ENCODE data around the gene THRB. TPM values are rescaled to one million over a fixed set of nuclear protein-coding genes. Genes with fewer than 3 reads are reported as not detected.

Gene THRB
- total and polyA plus RNA-seq, 10 donors: 1.00 to 26.6 (median 16.2) TPM

GRCh38 chr3:24343084-24343783 is 151.4 kb downstream of the THRB start:
- WGBS, 5 donors: 71 to 86% (median 81%) methylated on average over 3 of the region's 3 CpGs

GRCh38 chr3:24342275-24342674 is 152.4 kb downstream of the THRB start:
- Histone ChIP-seq H3K36me3 (no peaks in the 10 kb centered on the region), H3K4me3 (no peak overlapping the region), H3K9me3 (no peaks in the 10 kb centered on the region), H3K27me3 (replicated peaks in 1 of 7) (no peaks in the 10 kb centered on the region), H3K4me1 (peaks cover 0 to 3% (median 0%) of the 10 kb centered on the region in 6 donors), H3K27ac (no peak overlapping the region)
- intact Hi-C loops (cut with DNase I; ENCODE audit: low total_unique reads): no loop called here
- DNase-seq: no peak
- TF ChIP-seq POLR2AphosphoS5 (IDR thresholded peaks at IDR 0.05): no peak
- no peak for TF ChIP-seq POLR2A (IDR thresholded peaks at IDR 0.05)
- TF ChIP-seq CTCF (IDR thresholded peaks at IDR 0.05 in 8 of 11, conservative IDR thresholded peaks at IDR 0.05 in 3 of 11): no peak
- 90 to 98% (median 91%) methylated on average over 4 of the region's 4 CpGs for WGBS, 5 donors

More at GRCh38 chr3:24343084-24343783, 151.4 kb downstream of the THRB start:
- H3K27me3 ChIP-seq (replicated peaks in 1 of 7): no peaks in the 10 kb centered on the region
- TF ChIP-seq POLR2AphosphoS5 (IDR thresholded peaks at IDR 0.05) (no peak), POLR2A (IDR thresholded peaks at IDR 0.05) (no peak), CTCF (IDR thresholded peaks at IDR 0.05 in 8 of 11, conservative IDR thresholded peaks at IDR 0.05 in 3 of 11) (no peak)
- H3K4me1 ChIP-seq: peaks cover 0 to 3% (median 0%) of the 10 kb centered on the region in 6 donors
- no peak overlapping the region for H3K4me3 ChIP-seq
- no peaks in the 10 kb centered on the region for H3K36me3 ChIP-seq
- DNase-seq: no peak
- no peaks in the 10 kb centered on the region for H3K9me3 ChIP-seq
- intact Hi-C loops (cut with DNase I; ENCODE audit: low total_unique reads): no loop called here
- no peak overlapping the region for H3K27ac ChIP-seq

DNA sequence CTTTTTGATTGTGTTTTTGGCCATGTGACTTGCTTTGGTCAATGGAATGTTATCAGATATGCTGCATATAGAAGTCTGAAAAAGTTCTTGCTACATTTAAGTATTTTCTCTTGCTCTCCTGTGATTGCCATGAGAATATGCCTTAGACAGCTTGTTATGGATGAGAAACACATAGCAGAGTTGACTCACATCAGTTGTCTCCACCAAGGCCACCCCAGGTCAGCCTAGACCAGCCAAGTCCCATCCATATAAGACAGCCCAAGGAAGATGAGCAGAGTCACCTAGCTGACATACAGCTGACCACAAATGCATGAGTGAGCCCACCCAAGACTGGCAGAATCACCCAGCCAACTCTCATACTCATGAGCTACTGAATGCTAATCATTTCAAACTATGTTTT is 153.0 kb downstream of the THRB start:
- Histone ChIP-seq H3K27ac (no peak overlapping the region), H3K9me3 (no peaks in the 10 kb centered on the region), H3K27me3 (replicated peaks in 1 of 7) (no peaks in the 10 kb centered on the region), H3K4me3 (no peak overlapping the region), H3K4me1 (peaks cover 0 to 3% (median 0%) of the 10 kb centered on the region in 6 donors), H3K36me3 (no peaks in the 10 kb centered on the region)
- TF ChIP-seq CTCF (IDR thresholded peaks at IDR 0.05 in 8 of 11, conservative IDR thresholded peaks at IDR 0.05 in 3 of 11): no peak
- TF ChIP-seq POLR2AphosphoS5 (IDR thresholded peaks at IDR 0.05): no peak
- TF ChIP-seq POLR2A (IDR thresholded peaks at IDR 0.05): no peak
- intact Hi-C loops (cut with DNase I; ENCODE audit: low total_unique reads): no loop called here
- no peak for DNase-seq

GRCh38 chr3:24340966-24341365 is 153.7 kb downstream of the THRB start:
- peaks cover 0 to 3% (median 0%) of the 10 kb centered on the region in 6 donors for H3K4me1 ChIP-seq
- H3K9me3 ChIP-seq: no peaks in the 10 kb centered on the region
- no peak overlapping the region for H3K27ac ChIP-seq
- DNase-seq: no peak
- TF ChIP-seq CTCF (IDR thresholded peaks at IDR 0.05 in 8 of 11, conservative IDR thresholded peaks at IDR 0.05 in 3 of 11) (no peak), POLR2AphosphoS5 (IDR thresholded peaks at IDR 0.05) (no peak), POLR2A (IDR thresholded peaks at IDR 0.05) (no peak)
- intact Hi-C loops (cut with DNase I; ENCODE audit: low total_unique reads): no loop called here
- H3K4me3 ChIP-seq: no peak overlapping the region
- 59 to 70% (median 65%) methylated on average over 4 of the region's 4 CpGs for WGBS, 5 donors
- no peaks in the 10 kb centered on the region for H3K36me3 ChIP-seq
- H3K27me3 ChIP-seq (replicated peaks in 1 of 7): no peaks in the 10 kb centered on the region
